Stimulated activated CD8-positive, alpha-beta memory T cell treated with anti-CD3 and anti-CD28 coated beads, Interleukin-2, amount 100 ng/mL, for 1 hour (primary cell): Measurements from ENCODE around the gene DHCR7.
"Not testable (repeated sequence)": the region's sequence is repeated elsewhere in the genome, so short reads cannot be mapped to it uniquely, and the experiment has no call there.

ENCODE experiments used
- DNase-seq, 2 donors: peaks; one replicate each; pipeline ENCODE4 v3.0.0-alpha.2; 2020; ENCODE audit warnings: low read depth in 2 of 2

DHCR7 gene

DNA sequence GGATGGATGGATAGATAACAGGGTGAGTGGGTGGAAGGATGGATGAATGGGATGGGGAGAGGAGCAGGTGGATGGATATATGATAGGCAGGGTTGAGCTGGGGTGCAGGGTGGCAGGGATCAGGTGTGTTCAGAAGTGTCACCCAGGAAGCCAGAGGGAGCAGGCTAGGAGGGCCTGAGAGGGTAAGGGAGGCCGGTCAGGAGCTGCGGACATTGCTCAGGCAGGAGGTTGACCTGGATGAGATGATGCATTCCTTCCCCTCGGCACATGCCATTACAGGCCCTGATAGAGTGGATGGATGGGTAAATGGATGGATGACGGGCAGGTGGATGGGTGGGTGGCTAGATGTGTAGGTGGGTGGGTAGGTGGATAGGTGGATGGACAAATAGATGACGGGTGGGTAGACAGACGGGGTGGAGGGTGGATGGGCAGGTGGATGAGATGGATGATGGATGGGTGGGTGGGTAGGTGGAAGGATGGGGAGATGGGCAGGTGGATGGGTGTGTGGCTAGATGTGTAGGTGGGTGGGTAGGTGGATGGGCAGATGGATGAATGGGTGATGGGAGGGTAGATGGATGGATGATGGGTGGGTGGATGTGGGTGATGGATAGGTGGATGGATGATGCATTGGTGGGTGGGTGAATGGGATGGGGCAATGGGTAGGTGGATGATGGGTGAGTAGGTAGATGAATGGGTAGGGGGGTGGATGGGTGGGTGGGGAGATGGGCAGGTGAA, 8.0 kb downstream of the DHCR7 start:
- DNase-seq: no peak

DNA sequence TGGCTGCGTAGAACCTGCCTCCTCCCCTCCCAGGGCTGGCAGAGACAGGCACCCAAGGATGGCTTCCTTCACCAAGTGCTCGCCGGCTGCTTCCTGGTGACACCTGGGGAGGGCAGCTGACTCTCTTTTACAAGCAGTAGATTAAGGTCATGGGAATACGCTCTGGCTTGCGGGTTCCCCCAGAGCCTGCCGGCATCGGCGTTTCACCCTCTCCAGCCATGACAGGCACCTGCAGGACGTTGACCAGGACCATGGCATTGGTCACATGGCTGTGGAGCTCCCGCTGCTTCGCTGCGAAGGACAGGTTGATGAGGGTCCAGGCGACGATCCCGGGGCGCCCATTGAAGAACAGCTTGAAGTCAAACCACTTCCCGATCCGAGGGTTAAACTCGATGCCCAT, 9.5 kb downstream of the DHCR7 start:
- DNase-seq: no peak

DNA sequence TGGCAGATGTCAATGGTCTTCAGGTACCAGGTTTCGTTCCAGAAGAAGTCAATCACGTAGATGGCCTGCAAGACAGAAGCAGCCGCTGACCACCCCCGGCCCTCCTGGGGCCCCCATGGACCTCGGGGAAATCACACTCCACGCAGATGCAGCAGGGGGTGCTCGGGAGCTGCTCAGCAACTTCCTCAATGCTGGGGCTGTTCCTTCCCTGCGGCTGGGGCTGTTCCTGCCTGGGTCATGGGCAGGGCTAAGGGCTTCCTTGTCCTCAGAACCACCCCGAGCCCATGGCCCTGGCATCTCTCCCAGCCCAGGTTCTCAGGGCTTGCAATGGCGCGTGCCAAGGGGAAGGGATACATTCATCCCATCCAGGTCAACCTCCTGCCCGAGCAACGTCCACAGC, 10.3 kb downstream of the DHCR7 start:
- DNase-seq: no peak

DNA sequence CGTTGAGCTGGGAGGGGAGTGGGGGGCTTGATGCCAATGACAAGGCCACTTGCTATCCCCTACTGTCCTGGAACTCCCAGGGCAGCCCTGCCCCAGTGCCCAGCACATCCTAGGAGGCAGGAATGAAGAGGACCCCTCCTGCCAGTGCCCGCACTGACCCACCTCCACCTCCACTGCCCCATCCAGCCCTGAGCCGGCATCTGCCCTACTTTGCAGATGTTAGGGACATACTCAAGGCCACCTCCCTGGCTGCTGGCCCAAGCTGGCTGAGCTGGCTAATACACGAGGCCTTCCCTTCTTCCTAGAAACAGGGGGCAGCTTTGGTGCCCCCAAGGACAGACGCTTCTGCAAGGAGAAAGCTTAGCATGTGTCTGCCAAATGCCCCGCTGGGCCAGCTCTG, 10.8 kb downstream of the DHCR7 start:
- no peak for DNase-seq

DNA sequence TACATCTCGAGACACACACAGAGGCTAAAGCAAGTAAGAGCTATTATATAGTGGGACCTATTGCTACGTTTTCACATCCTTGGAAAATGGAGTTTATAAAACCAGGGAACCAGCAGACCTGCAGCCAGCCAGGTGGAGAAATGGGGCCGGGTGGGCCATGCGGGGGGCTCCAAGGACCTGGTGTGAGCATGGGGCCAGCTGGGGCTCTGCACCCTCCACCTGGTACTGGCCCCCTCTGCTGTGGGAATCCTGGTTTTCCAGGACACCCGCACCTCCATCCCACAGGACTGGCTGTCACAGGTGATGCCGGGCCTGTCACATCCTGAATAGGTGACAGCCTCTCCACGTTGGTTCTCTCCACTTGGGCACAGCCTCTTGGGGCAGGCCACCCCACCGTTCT, 11.3 kb downstream of the DHCR7 start:
- DNase-seq: no peak

DNA sequence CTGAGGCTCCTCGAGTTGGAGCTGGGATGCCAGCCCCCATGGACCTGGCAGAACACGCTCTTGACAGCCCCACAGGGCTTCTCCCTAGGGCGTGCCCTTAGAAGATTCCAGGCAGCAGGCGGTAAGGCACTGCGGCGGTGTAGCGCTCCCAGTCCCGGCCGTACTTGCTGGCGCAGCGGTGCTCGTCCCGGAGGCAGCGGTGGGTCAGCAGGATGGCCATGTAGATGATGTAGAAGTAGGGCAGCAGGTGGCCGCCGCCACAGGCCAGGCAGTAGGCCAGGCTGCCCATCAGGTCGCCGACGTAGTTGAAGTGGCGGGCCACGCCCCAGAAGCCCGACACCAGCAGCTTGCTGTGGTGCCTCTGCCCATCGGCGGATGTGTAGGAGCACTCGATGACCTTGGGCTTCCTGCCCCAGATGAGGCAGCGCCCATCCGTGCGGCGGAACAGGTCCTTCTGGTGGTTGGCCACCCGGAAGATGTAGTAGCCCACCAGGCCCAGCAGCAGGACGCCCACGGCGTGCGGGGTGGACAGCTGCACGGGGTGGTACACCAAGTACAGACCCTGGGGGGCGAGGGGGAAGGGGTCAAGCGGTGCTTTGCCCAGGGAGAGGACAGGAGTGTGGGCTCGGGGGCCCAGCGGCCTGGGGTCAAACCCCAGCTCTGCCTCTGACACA, 12.8 kb downstream of the DHCR7 start:
- no peak for DNase-seq

DNA sequence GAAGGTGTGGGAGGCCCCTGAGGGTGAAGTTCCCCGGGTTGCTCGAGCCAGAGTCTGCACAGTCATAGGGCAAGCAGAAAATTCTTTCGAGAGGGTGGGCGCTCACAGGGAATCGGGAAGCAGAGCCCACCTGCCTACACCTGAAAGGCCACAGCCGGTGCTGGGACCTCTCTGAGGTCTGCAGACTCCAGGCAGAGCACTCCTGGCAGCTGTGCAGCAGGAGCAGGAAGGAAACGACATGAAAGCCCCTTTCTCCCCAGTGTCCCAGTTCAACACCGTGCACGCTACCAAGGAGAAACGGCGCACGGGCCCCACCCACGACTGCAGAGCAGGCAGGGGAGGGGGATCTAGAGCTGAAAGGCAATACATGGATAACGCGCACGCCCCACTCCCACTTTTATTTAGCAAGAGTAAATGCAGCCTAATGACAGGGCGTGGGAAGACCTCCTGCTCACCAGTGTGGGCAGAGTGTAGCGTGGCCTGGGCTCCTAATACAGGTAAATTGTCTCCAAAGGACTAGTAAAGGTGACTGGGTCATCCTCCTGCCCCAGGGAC, 13.5 kb downstream of the DHCR7 start:
- DNase-seq: no peak

DNA sequence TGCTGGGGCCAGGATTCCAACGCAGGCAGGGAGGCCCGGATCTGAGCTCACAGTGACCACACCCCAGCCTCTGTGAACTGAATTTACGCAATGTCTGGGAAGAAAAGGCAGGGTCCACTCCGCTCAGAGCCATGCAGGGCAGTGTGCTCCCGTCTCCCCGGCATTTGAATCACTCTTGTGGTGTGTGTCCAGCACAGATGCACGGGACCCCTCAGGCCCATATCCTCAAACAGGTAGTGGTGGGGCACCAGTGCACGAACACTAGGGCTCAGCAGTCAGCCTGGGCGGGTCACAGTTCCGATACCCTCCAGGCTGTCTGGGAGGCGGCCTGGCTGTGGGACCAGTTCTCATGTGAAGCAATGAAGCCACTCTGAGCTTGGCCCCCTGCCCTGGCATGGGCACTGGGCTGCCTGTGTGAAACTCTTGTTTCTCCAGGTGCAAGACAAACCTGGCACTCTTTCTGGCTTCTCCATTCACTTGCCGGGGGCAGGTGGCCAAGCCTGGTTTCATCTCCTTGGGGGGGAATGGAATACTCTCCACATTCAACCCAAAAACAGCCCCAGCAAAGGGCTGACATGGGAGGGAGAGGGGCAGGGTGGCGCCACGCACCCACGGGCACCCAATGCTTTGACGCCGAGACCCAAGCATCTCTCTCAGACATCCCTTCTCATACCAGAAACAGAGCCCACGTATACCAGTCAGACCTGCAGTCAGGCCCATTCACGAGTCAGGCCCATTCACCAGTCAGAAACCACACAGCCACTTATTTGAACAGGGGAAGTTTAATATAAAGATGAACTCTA, 14.3 kb downstream of the DHCR7 start:
- DNase-seq: no peak

DNA sequence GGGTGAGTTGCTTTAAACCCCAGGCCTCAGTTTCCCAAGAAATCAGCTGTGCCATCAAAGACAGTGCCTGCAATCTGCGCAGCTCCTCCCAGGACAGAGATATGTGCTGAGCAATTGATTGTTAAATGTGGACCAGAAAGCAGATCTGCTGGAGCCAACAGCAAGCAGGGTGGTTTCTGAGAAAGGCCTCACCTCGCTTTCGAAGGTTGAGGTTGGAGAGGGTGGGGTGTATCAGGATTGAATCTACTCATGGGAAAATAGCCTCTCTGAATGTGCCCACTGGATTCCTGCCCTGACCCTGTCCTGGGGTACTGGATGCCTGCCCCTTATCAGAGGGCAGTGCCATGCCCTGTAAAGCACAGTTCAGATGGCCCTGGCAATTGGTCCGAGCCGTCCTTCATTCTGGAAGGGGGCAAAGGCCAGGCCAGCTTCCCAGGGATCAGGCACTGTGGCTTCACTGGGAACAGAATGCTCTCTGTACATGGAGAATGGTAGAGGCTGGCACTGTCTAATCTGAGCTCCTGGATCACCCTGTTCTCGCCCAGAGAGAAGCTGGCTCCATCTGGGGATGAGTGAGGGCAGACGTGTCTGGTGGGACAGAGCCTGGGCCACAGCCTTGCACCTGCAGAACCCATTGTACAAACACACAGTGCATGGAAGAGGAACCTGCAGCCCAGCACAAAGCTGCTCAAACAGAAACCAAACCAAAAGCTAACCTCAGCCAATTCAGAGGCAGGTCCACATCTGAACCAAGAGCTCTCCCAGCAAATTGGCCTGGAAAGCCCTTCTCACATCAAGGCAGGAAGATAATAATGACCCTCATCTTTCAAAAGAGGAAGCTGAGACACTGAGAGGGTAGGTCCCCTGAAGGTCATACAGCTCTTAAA, 15.2 kb downstream of the DHCR7 start:
- no peak for DNase-seq

DNA sequence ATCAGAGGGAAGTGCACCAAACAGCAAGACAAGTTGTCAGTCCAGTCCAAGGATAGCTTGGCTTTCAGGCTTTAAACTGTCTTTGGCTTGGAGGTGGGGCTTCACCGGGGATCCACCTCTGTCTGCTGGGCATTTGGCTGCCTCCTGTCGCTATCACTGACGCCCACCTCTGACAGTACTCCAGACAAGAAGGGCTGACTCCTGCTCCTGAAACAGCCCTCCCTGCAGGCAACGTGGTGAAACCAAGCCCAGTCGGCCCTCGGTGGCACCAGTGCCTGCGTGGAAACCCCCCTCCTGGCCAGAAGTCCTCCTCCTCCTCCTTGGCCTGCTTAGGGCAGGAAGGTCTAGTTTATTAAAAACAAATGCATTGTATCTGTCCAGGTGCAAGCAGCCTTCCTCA, 16.9 kb downstream of the DHCR7 start:
- DNase-seq: no peak

DNA sequence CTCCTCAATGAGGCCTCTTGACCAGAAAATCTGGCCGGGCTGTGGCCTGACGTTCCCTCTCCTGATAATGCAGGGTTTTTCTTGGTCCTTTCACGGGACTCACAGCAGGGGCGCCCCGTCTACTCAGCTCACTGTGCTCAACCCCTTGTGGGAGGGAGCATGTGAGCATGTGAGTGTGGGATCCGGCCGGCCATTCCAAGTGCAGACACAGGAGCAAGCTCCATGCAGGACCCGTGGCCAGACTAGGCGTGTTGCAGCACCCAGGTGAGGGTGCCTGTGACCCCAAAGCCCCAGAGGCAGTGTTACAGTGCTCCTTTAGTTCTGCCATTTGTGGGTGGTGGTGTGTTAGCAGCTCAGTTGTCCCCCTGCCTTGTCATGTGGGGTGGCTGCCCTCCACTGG, 18.0 kb downstream of the DHCR7 start:
- no peak for DNase-seq

DNA sequence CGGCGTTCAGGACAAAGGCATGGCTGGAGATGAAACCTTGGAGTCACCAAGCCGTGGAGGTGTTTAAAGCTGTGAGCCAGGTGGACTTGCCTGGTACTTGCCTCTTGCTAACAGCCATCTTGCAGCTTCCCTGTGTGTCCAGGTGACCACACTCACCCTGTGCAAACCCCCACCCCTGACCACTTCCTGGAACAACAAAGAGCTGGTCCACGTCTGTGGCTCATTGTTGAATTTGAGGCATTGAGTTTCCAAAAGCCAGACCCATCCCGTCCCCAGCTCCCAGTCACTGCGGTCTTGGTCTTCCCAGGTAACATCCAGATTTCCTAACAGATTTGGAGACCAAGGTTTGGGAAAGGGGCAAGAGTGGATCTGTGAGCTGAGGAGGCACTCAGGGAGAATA, 18.5 kb downstream of the DHCR7 start:
- no peak for DNase-seq

DNA sequence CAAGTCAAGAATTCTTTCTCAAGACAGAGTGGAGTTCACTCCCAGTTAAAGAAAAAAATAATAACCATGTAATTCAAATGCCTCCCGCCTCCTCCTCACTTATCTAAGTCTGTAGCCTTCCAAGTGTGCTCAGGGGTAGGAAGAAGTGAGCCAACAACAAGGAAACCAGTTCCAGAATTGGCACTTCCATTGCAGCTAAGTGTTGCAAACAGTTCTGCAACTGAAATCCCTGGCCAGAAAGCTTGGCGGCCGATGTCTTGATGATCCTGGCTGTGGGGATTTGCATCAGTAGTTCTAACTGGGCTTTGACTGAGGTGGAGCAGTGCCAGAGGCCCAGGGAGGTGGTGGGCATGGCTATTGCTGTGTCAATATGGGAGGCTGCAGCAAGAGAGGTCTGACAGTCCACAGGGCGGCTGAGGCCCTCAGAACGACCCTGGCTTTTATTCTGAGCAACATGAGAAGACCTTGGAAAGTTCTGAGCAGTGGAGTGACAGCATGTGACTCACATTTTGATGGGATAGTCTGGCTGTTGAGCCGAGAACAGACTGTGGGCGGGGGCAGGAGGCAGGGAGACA, 19.2 kb downstream of the DHCR7 start:
- DNase-seq: no peak

DNA sequence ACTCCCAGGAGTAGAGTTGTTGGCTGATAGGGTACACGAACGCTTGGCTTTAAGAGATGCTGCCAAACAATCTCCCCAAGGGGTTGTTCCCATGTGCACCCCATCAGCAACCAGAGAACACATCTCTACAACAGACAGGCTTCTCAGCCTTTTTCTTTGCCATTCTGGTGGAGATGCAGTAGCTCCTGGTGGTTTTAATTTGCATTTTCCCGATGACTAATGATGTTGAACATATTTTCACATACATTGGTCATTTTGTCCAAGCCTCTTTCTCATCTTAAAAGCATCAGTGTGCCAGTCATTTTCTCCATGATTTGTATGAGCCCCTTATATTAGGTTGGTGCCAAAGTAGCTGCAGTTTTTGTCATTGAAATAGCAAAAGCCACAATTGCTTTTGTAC, 21.8 kb downstream of the DHCR7 start:
- no peak for DNase-seq

DNA sequence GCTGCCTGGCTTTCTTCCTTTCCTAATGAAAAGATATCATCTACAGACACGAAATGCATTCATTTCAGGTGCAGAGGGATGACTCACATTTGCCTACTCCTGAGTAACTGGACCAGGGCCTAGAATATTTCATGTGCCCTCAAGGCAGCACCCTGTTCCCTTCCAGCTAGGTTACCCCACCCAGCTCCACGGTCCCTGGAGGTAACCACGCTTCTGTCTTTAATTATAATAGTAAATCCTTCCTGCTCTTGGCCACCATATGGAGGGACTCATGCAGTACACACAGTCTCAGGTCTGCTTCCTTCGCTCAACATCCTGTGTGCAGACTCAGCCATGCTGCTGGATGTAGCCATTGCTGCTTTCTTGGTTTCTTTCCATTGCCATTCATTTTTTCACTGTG, 22.3 kb downstream of the DHCR7 start:
- DNase-seq: no peak

DNA sequence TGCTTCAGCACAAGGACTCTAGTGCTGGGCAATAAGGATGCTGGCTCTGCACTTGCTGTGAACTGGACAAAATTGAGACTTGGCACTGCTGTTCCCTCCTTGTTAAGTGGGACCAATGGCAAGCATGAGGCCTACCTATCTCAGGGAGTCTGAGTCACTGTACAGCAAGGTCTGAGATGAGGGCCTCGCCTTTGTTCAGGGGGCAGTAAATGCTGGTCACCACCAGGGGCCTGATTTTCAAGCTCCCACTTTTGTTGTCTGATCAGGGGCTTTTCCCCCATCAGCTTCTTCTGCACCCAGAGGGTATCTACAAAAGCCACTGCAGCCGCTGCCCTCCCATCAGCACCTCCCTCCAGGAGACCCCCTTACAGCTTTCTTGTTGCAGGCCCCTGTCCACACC, 22.8 kb downstream of the DHCR7 start:
- DNase-seq: no peak

DNA sequence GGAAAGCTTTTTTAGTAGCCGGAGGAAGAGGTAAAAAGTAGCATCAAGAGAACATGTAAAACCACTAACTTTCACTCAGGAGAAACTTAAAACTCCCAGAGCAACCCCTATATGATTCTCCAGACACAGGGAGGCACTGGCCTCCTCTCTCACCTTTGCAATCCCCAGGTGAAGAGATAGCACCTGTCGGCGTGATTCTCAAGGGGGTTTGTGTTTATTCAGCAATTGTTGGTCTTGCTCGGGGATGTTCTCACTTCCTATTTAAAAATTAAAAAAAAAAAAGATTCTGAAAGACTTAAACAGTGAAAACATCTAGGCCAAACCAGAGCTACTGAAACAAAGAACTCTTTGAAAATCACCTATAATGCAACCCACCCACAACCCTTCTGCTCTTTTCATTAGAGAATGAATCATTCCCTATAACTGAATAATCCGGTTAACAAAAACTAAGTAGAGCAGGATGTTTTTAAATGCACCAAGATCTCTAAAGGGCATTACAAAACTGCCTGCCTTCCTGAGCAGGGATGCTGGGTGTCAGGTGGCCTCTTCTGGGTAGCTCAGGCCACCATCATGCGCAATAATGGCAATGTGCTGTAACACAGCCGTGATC, 24.9 kb downstream of the DHCR7 start:
- no peak for DNase-seq

DNA sequence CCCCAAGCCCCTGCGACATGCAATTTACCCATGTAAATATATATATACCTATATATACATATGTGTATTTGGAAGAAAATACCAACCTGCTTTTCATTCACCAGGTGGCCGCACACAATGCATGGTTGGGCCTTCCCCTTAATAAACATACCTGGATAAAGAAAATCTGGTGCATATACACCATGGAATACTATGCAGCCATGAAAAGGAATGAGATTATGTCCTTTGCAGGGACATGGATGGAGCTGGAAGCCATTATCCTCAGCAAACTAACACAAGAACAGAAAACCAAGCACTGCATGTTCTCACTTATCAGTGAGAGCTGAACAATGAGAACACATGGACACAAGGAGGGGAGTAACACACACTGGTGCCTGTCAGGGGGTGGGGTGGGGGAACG, 25.9 kb downstream of the DHCR7 start:
- DNase-seq: not testable (repeated sequence)

DNA sequence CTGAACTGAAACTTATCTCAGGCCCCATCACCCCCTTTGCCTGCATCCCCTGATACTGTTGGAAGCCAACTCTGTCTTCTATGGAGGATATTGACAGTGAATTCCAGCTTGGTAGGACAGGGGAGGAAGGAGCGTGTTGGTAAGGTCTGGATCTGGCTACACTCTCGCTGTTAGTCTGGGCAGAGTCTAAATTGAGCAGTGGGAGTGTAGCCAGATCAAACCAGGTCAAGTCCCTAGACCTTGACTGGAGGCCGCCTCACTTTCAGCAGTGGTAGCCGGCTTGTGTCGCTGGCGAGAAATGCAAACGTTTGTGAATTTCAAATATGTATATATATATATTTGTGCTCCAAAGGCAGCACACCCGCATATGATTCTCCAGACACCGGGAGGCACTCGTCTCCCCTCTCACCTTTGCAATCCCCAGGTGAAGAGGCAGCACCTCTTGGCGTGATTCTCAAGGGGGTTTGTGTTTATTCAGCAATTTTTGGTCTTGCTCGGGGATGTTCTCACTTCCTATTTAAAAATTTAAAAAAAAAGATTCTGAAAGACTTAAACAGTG, 26.7 kb downstream of the DHCR7 start:
- no peak for DNase-seq

DNA sequence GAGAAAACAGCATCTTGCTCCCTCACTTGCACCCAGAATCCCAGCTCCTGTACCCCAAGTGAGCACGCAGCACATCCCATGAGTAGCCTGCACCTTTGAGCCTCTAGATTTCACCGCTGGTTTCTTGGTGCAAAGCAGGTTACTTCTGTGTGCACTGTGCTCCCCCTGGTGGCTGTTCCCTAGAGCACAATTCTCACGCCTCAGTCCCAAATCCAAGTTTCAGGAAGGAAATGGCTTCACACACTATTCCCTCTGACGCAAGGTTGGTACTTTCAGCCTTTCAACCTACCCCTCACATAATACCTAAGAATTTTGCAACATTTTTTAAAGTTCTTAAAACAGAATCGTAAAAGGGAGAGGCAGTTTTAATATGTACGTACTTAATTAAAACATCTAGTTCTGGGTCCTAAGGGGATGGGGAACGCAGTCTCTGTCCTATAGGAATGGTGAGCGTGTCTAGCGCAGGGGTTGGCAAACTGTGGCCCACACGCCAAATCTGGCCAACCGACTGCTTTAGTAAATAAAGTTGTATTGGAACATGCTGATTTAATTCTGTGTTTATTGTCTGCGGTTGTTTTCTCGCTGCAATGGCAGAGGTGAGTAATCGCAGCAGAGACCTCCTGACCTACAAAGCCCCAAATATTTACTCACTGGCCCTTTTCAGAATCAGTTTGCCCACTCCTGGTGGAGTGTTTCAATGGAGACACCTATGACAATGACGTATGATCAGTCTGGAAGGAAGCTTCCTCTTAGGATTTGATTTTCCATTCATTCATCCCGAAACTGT, 27.5 kb downstream of the DHCR7 start:
- DNase-seq: no peak
